ENCODE data around the gene BICD1. TPM values are rescaled to one million over a fixed set of nuclear protein-coding genes. Genes with fewer than 3 reads are reported as not detected.

Gene BICD1
- total RNA-seq, 1 experiment from 2014 or later = 9.2 TPM

- H3F3A ChIP-seq (ENCODE audit: low read length, unreplicated experiment) = no peaks in the 10 kb centered on the region
Observed at GRCh38 chr12:32145096-32145495, 38.4 kb downstream of the BICD1 start.

GRCh38 chr12:32146074-32146873 is 39.6 kb downstream of the BICD1 start:
- no TSS peak for BruUV-seq (replicated peaks)
- H3K9me3 ChIP-seq (ENCODE audit: low read length) = no peaks in the 10 kb centered on the region
- POLR2A ChIA-PET (ENCODE audit: unreplicated experiment) = no interaction called here
- H3K36me3 ChIP-seq (ENCODE audit: low read depth, low read length) = no peaks in the 10 kb centered on the region
- TF ChIP-seq EZH2 (IDR thresholded peaks at IDR 0.05; ENCODE audit: low read length, unreplicated experiment) (no peak), CTCF (conservative IDR thresholded peaks at IDR 0.05; ENCODE audit: low read depth, low read length) (no peak), EZH2phosphoT487 (IDR thresholded peaks at IDR 0.05; ENCODE audit: borderline replicate concordance, low read length) (no peak)
- intact Hi-C loops (cut with micrococcal nuclease) = no loop called here
- CTCF ChIA-PET = no interaction called here
- no peak overlapping the region for H2AFZ ChIP-seq (ENCODE audit: low read length)
- H3K9me2 ChIP-seq (replicated peaks; ENCODE audit: low read length) = no peaks in the 10 kb centered on the region
- H3K4me1 ChIP-seq (ENCODE audit: insufficient read depth, low read length) = 0 out of 2 replicates have a peak, but pooled peaks cover 7% of the 10 kb centered on the region
- no peaks in the 10 kb centered on the region for H3F3A ChIP-seq (ENCODE audit: low read length, unreplicated experiment)
- no peak for ATAC-seq
- H4K20me1 ChIP-seq (ENCODE audit: low read length) = no peaks in the 10 kb centered on the region
- no peak overlapping the region for H3K27ac ChIP-seq (ENCODE audit: low read length)
- no peak overlapping the region for H3K4me2 ChIP-seq (ENCODE audit: low read length)
- no peak overlapping the region for H3K9ac ChIP-seq (ENCODE audit: low read length)
- no peaks in the 10 kb centered on the region for H3K27me3 ChIP-seq (ENCODE audit: low read length)
- H3K79me2 ChIP-seq (ENCODE audit: low read length) = 0 out of 2 replicates have a peak, but pooled peaks cover 11% of the 10 kb centered on the region
- no peak for DNase-seq
- H3K4me3 ChIP-seq (ENCODE audit: low read length) = no peak overlapping the region

More at GRCh38 chr12:32145096-32145495, 38.4 kb downstream of the BICD1 start:
- Histone ChIP-seq H3K9me3 (ENCODE audit: low read length) (no peaks in the 10 kb centered on the region), H2AFZ (ENCODE audit: low read length) (no peak overlapping the region), H3K27me3 (ENCODE audit: low read length) (no peaks in the 10 kb centered on the region), H4K20me1 (ENCODE audit: low read length) (no peaks in the 10 kb centered on the region), H3K9ac (ENCODE audit: low read length) (no peak overlapping the region), H3K4me2 (ENCODE audit: low read length) (no peak overlapping the region), H3K4me3 (ENCODE audit: low read length) (no peak overlapping the region), H3K9me2 (replicated peaks; ENCODE audit: low read length) (no peaks in the 10 kb centered on the region), H3K79me2 (ENCODE audit: low read length) (0 out of 2 replicates have a peak, but pooled peaks cover 20% of the 10 kb centered on the region), H3K36me3 (ENCODE audit: low read depth, low read length) (no peaks in the 10 kb centered on the region), H3K27ac (ENCODE audit: low read length) (no peak overlapping the region), H3K4me1 (ENCODE audit: insufficient read depth, low read length) (0 out of 2 replicates have a peak, but pooled peaks cover 7% of the 10 kb centered on the region)
- ChIA-PET CTCF (no interaction called here), POLR2A (ENCODE audit: unreplicated experiment) (no interaction called here)
- DNase-seq = no peak
- no TSS peak for BruUV-seq (replicated peaks)
- TF ChIP-seq EZH2 (IDR thresholded peaks at IDR 0.05; ENCODE audit: low read length, unreplicated experiment) (no peak), EZH2phosphoT487 (IDR thresholded peaks at IDR 0.05; ENCODE audit: borderline replicate concordance, low read length) (no peak), CTCF (conservative IDR thresholded peaks at IDR 0.05; ENCODE audit: low read depth, low read length) (no peak)
- no peak for ATAC-seq
- intact Hi-C loops (cut with micrococcal nuclease) = no loop called here

- CTCF ChIA-PET = no interaction called here
Observed at GRCh38 chr12:32148372-32148771, 41.7 kb downstream of the BICD1 start.

More at GRCh38 chr12:32148372-32148771, 41.7 kb downstream of the BICD1 start:
- Histone ChIP-seq H2AFZ (ENCODE audit: low read length) (no peak overlapping the region), H3K4me2 (ENCODE audit: low read length) (no peak overlapping the region), H3K79me2 (ENCODE audit: low read length) (0 out of 2 replicates have a peak, but pooled peaks cover 3% of the 10 kb centered on the region), H3K9me2 (replicated peaks; ENCODE audit: low read length) (no peaks in the 10 kb centered on the region), H3K27me3 (ENCODE audit: low read length) (no peaks in the 10 kb centered on the region), H3K9me3 (ENCODE audit: low read length) (no peaks in the 10 kb centered on the region), H3F3A (ENCODE audit: low read length, unreplicated experiment) (no peaks in the 10 kb centered on the region), H3K4me1 (ENCODE audit: insufficient read depth, low read length) (0 out of 2 replicates have a peak, but pooled peaks cover 7% of the 10 kb centered on the region), H3K4me3 (ENCODE audit: low read length) (no peak overlapping the region), H3K9ac (ENCODE audit: low read length) (no peak overlapping the region), H3K27ac (ENCODE audit: low read length) (peak overlapping the region; percentile 30), H3K36me3 (ENCODE audit: low read depth, low read length) (no peaks in the 10 kb centered on the region), H4K20me1 (ENCODE audit: low read length) (no peaks in the 10 kb centered on the region)
- peak; percentile 24 for ATAC-seq
- POLR2A ChIA-PET (ENCODE audit: unreplicated experiment) = no interaction called here
- intact Hi-C loops (cut with micrococcal nuclease) = no loop called here
- no TSS peak for BruUV-seq (replicated peaks)
- peak; percentile 69 for DNase-seq
- TF ChIP-seq EZH2 (IDR thresholded peaks at IDR 0.05; ENCODE audit: low read length, unreplicated experiment) (no peak), CTCF (conservative IDR thresholded peaks at IDR 0.05; ENCODE audit: low read depth, low read length) (no peak), EZH2phosphoT487 (IDR thresholded peaks at IDR 0.05; ENCODE audit: borderline replicate concordance, low read length) (no peak)
